SK-N-SH treated with all-trans-retinoic acid at 6 μM for 48 hours (cell line): ENCODE results near the gene RAD54L.

Source experiments
- BACH2 ChIP-seq: fragments of 250-450 bp; sonication (Bioruptor Pico); IDR thresholded peaks from 2 replicates; pipeline ENCODE4 v1.9.0; 2021; ENCODE audit warnings: mild to moderate bottlenecking, borderline replicate concordance
- RARB ChIP-seq: fragments of 250-450 bp; sonication (Bioruptor Pico); IDR thresholded peaks from 2 replicates; pipeline ENCODE4 v1.8.0; 2021; ENCODE audit warnings: mild to moderate bottlenecking, moderate library complexity

GRCh38 chr1:46205141-46205540, 42.4 kb upstream of the RAD54L start:
- no peak for TF ChIP-seq RARB
- TF ChIP-seq BACH2 (CRISPR knock-in tag), result no peak
